DMS 273 (cell line): ENCODE data around the gene RNF144A.
"Not testable (repeated sequence)": the region's sequence is repeated elsewhere in the genome, so short reads cannot be mapped to it uniquely, and the experiment has no call there.

Experiments
- DNase-seq: peaks from one replicate; lab custom pipeline; 2025; ENCODE audit not compliant: unreplicated experiment; lab: John Stamatoyannopoulos, UW

The RNF144A gene

GRCh38 chr2:6917071-6917760 is at the start of gene RNF144A:
TSS of gene RNF144A (plus strand) at chr2:6917412. CDS start at chr2:6996927, 79,515 bp downstream.
- DNase-seq = peak; percentile 88

- no peak for DNase-seq
These were observed 44.8 kb upstream of the RNF144A start for GRCh38 chr2:6872394-6872793.

GRCh38 chr2:6874032-6874431 is 43.2 kb upstream of the RNF144A start:
- no peak for DNase-seq

- no peak for DNase-seq
These were observed 40.9 kb upstream of the RNF144A start for GRCh38 chr2:6876309-6876708.

GRCh38 chr2:6877402-6878304 is 39.6 kb upstream of the RNF144A start, which contains the start of gene RSAD2:
TSS of gene RSAD2 (plus strand) at chr2:6877777. CDS start at chr2:6877801, 24 bp downstream.
- peak; percentile 60 for DNase-seq

- DNase-seq = no peak
These were observed 38.7 kb upstream of the RNF144A start for GRCh38 chr2:6878549-6878948.

- DNase-seq = no peak
These were observed 38.2 kb upstream of the RNF144A start for GRCh38 chr2:6879011-6879410.

GRCh38 chr2:6880200-6880733 is 36.9 kb upstream of the RNF144A start:
- no peak for DNase-seq

GRCh38 chr2:6881046-6881445 is 36.2 kb upstream of the RNF144A start:
- no peak for DNase-seq

- no peak for DNase-seq
These were observed 35.7 kb upstream of the RNF144A start for GRCh38 chr2:6881516-6881915.

- DNase-seq = no peak
These were observed 33.6 kb upstream of the RNF144A start for GRCh38 chr2:6883448-6884122.

- no peak for DNase-seq
These were observed 31.7 kb upstream of the RNF144A start for GRCh38 chr2:6885551-6885950.

- no peak for DNase-seq
These were observed 31.2 kb upstream of the RNF144A start for GRCh38 chr2:6885968-6886367.

GRCh38 chr2:6887751-6888192 is 29.4 kb upstream of the RNF144A start:
- DNase-seq = no peak

GRCh38 chr2:6888724-6889123 is 28.5 kb upstream of the RNF144A start:
- no peak for DNase-seq

GRCh38 chr2:6893876-6894482 is 23.2 kb upstream of the RNF144A start:
- DNase-seq = no peak

- peak; percentile 54 for DNase-seq
These were observed 20.1 kb upstream of the RNF144A start for GRCh38 chr2:6896930-6897759.

GRCh38 chr2:6902581-6902980 is 14.6 kb upstream of the RNF144A start:
- not testable (repeated sequence) for DNase-seq

- no peak for DNase-seq
These were observed 11.5 kb upstream of the RNF144A start for GRCh38 chr2:6905668-6906067.
